Stomach (tissue), 9 donors: ENCODE measurements around the gene SDSL. TPM values are rescaled to one million over a fixed set of nuclear protein-coding genes. Genes with fewer than 3 reads are reported as not detected.

ENCODE experiments used
- DNase-seq, 2 donors: peaks; one replicate each; pipeline versions ENCODE4 v3.0.0 to v3.0.0-alpha.2; 2013 to 2019
- H3K27ac ChIP-seq, 5 donors: fragments of 200-600 bp in 4 of 5; sonication (generic) in 4 of 5; one replicate each; pipeline ENCODE4 v1.5.1; 2013 to 2019; ENCODE audit warnings: mild to moderate bottlenecking in 1 of 5, moderate library complexity in 1 of 5
- H3K27me3 ChIP-seq, 3 donors: fragments of 200-600 bp; sonication (generic); one replicate each; pipeline ENCODE4 v1.5.1; 2017 to 2019; ENCODE audit warnings: mixed run types in 1 of 3
- H3K36me3 ChIP-seq, 4 donors: fragments of 200-600 bp; sonication (generic); 1 replicate in 3 of 4; 2 replicates in 1 of 4; pipeline ENCODE4 v1.5.1; 2016 to 2019
- H3K4me1 ChIP-seq, 4 donors: fragments of 200-600 bp; sonication (generic); one replicate each; pipeline ENCODE4 v1.5.1; 2016 to 2019
- H3K4me3 ChIP-seq, 4 donors: fragments of 200-600 bp; sonication (generic) in 3 of 4; one replicate each; pipeline ENCODE4 v1.5.1; 2016 to 2019; ENCODE audit warnings: mild to moderate bottlenecking in 1 of 4
- H3K9me3 ChIP-seq, 4 donors: fragments of 200-600 bp; sonication (generic); one replicate each; pipeline ENCODE4 v1.5.1; 2016 to 2019
- CTCF ChIP-seq, 7 experiments: fragments of 450-650 bp in 4 of 7; fragments of 200-600 bp in 3 of 7; sonication (generic) in 3 of 7; IDR thresholded peaks; one replicate each; pipeline ENCODE4 v1.5.1; 2016 to 2019; ENCODE audit warnings: antibody characterized with exemption in 7 of 7, control low read depth in 2 of 7, mild to moderate bottlenecking in 1 of 7
- EP300 ChIP-seq: sonication (generic); formaldehyde crosslinking; IDR thresholded peaks from one replicate; pipeline ENCODE4 v1.6.1; 2017; ENCODE audit warnings: antibody characterized with exemption
- POLR2A ChIP-seq, 4 donors: fragments of 450-650 bp; IDR thresholded peaks; one replicate each; pipeline ENCODE4 v1.6.1; 2016; ENCODE audit warnings: antibody characterized with exemption in 4 of 4, control low read depth in 2 of 4, mild to moderate bottlenecking in 1 of 4, moderate library complexity in 1 of 4
- POLR2AphosphoS5 ChIP-seq, 3 donors: sonication (generic); formaldehyde crosslinking; IDR thresholded peaks; one replicate each; pipeline ENCODE4 v1.6.1; 2016; ENCODE audit warnings: antibody characterized with exemption in 3 of 3
- WGBS, 5 donors: extraction: QIAGEN DNeasy Blood & Tissue Kit in 3 of 5; methylation state at CpG; one replicate each; pipeline versions ENCODE4 v1.1.5 to v1.1.7; 2013 to 2018; 5-methylcytosine and 5-hydroxymethylcytosine counted together
- intact Hi-C: fragments of 100-400 bp; cut with DNase I; formaldehyde crosslinking; loops from one replicate; pipeline ENCODE4 v1.15.1; 2023; ENCODE audit warnings: low total_unique reads
- polyA plus RNA-seq, 3 donors: library from polyadenylated mRNA; stranded (reverse); fragments of 200-250 nt; gene quantifications; one replicate each; pipeline ENCODE4 v1.2.3, GENCODE V29; 2013
- total RNA-seq, 5 donors: library from RNA; depleted of rRNA; stranded (reverse); fragments of >200 nt; gene quantifications; one replicate each; pipeline versions ENCODE4 v1.1.0 to v1.2.3, GENCODE V29; 2014 to 2016
- donor health status: healthy with polysubstance abuse.
- donor health status: Bipolar disorder and iron deficiency.
- donor health status: healthy.

Gene SDSL
- total and polyA plus RNA-seq, 8 donors, result 5.9 to 27.2 (median 15.1) TPM; not detected in 2

GRCh38 chr12:113409462-113410124 is 12.6 kb upstream of the SDSL start:
- Histone ChIP-seq H3K9me3 (no peaks in the 10 kb centered on the region), H3K4me3 (no peak overlapping the region), H3K36me3 (no peaks in the 10 kb centered on the region), H3K27ac (no peak overlapping the region), H3K4me1 (peaks cover 0 to under 1% (median 0%) of the 10 kb centered on the region in 4 donors), H3K27me3 (peaks cover 0 to 23% (median 0%) of the 10 kb centered on the region in 3 donors)
- intact Hi-C loops, result no loop called here
- TF ChIP-seq POLR2AphosphoS5 (IDR thresholded peaks at IDR 0.05) (no peak), EP300 (no peak), CTCF (IDR thresholded peaks at IDR 0.05) (no peak), POLR2A (IDR thresholded peaks at IDR 0.05) (no peak)
- 52 to 58% (median 54%) methylated on average over 8 to 9 of the region's 9 CpGs for WGBS, 5 donors
- no peak for DNase-seq

- Histone ChIP-seq H3K27ac (no peak overlapping the region), H3K4me3 (no peak overlapping the region), H3K9me3 (no peaks in the 10 kb centered on the region), H3K4me1 (no peaks in the 10 kb centered on the region), H3K36me3 (no peaks in the 10 kb centered on the region), H3K27me3 (peaks cover 0 to 24% (median 0%) of the 10 kb centered on the region in 3 donors)
- intact Hi-C loops, result no loop called here
- DNase-seq, result no peak
- WGBS, 5 donors, result 58 to 63% (median 60%) methylated on average over 11 of the region's 11 CpGs
- TF ChIP-seq POLR2AphosphoS5 (IDR thresholded peaks at IDR 0.05) (no peak), CTCF (IDR thresholded peaks at IDR 0.05) (no peak), EP300 (no peak), POLR2A (IDR thresholded peaks at IDR 0.05) (no peak)
Measured at GRCh38 chr12:113413488-113413939, 8.7 kb upstream of the SDSL start.

GRCh38 chr12:113414519-113415038 is 7.6 kb upstream of the SDSL start:
- 80 to 85% (median 81%) methylated on average over 9 of the region's 9 CpGs for WGBS, 5 donors
- Histone ChIP-seq H3K27ac (no peak overlapping the region), H3K36me3 (no peaks in the 10 kb centered on the region), H3K4me3 (no peak overlapping the region), H3K9me3 (no peaks in the 10 kb centered on the region), H3K4me1 (no peaks in the 10 kb centered on the region), H3K27me3 (peaks cover 0 to 24% (median 0%) of the 10 kb centered on the region in 3 donors)
- DNase-seq, result no peak
- no peak for TF ChIP-seq POLR2A (IDR thresholded peaks at IDR 0.05)
- TF ChIP-seq POLR2AphosphoS5 (IDR thresholded peaks at IDR 0.05), result no peak
- TF ChIP-seq EP300, result no peak
- no peak for TF ChIP-seq CTCF (IDR thresholded peaks at IDR 0.05)
- intact Hi-C loops, result no loop called here

- TF ChIP-seq EP300 (no peak), POLR2AphosphoS5 (IDR thresholded peaks at IDR 0.05) (no peak), POLR2A (IDR thresholded peaks at IDR 0.05) (no peak), CTCF (IDR thresholded peaks at IDR 0.05) (no peak)
- Histone ChIP-seq H3K27me3 (peaks cover 0 to 11% (median 0%) of the 10 kb centered on the region in 3 donors), H3K4me3 (no peak overlapping the region), H3K4me1 (no peaks in the 10 kb centered on the region), H3K36me3 (no peaks in the 10 kb centered on the region), H3K27ac (no peak overlapping the region), H3K9me3 (no peaks in the 10 kb centered on the region)
- WGBS, 5 donors, result 38 to 46% (median 44%) methylated on average over 6 of the region's 6 CpGs
- DNase-seq, result no peak
- intact Hi-C loops, result no loop called here
Measured at GRCh38 chr12:113416091-113416754, 6.0 kb upstream of the SDSL start.
